GM12873 (cell line): ENCODE measurements around the gene SUSD3.

Experiments used
- CTCF ChIP-seq: IDR thresholded peaks from 2 replicates; pipeline ENCODE4 v1.5.1; 2012; ENCODE audit warnings: low read depth, mild to moderate bottlenecking, moderate library complexity, low read length, control low read depth; ENCODE audit not compliant: insufficient read depth; ENCODE audit errors: missing control alignments

SUSD3 gene

GRCh38 chr9:93122721-93123221, 64.3 kb downstream of the SUSD3 start:
- no peak for TF ChIP-seq CTCF

DNA sequence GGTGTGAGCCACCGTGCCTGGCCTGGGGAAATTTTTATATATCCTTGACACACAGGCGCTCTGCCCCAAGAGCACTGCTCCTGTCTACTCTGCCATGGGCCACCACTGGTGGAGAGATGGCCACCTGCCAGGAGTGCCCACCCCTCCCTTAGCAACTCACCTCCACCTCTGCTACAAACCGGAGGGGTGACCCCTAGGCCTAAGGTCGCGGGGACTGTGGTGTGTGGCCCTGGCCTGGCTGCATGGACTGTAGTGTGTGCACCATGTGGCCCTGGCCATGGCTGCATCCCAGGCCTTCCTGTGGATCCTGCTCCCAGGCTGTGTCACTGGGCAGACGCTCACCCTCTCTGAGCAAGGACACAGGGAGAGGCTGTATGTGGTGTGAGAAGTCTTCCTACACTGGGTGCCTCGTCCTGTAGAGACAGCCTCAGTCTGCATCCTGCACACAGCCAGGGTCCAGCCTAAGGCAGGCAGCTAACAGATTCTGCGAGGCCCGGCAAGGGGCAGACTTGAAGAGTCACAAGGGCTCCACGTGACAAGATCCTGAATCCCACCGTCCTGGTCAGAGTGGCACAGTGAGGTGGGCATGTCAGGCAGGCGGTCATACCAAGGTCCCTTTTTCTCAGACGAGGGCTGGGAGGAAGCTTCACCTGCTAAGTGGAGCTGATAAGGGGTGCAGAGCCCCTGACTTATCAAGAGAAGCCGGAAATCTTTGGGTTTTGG, 65.2 kb downstream of the SUSD3 start:
- no peak for TF ChIP-seq CTCF

GRCh38 chr9:93124793-93125192, 66.3 kb downstream of the SUSD3 start:
- no peak for TF ChIP-seq CTCF

- TF ChIP-seq CTCF = no peak
These were observed 66.9 kb downstream of the SUSD3 start for GRCh38 chr9:93125331-93125894.

DNA sequence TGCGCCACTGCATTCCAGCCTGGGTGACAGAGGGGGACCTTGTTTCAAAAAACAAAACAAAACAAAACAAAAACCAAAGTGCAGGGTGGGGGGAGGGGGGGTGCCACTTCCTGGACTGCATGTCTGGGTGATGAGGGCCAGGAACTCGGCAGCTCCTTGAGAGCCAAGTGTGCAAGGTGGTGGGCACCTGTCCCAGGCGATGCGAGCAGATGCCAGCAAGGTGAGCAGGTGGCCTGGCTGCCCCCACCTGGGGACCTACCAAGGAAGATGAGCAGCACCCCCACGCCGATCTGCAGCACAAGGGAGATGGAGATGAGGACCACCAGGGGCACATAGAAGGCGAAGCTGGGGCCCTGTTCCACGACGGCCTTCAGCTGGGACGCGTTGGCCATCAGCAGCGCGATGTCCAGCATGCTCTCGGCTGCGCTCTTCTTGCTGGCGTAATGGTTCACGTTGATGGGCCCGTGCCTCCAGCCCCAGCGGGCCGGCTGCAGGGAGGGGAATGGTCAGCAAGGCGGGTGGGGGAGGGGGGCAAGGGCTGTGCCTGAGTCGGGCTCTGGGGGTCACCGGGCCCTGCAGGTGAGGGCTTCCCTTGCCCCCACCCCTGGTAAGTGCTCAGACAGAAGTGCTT, 67.8 kb downstream of the SUSD3 start:
- no peak for TF ChIP-seq CTCF

GRCh38 chr9:93126825-93127368, 68.4 kb downstream of the SUSD3 start:
- TF ChIP-seq CTCF = no peak

DNA sequence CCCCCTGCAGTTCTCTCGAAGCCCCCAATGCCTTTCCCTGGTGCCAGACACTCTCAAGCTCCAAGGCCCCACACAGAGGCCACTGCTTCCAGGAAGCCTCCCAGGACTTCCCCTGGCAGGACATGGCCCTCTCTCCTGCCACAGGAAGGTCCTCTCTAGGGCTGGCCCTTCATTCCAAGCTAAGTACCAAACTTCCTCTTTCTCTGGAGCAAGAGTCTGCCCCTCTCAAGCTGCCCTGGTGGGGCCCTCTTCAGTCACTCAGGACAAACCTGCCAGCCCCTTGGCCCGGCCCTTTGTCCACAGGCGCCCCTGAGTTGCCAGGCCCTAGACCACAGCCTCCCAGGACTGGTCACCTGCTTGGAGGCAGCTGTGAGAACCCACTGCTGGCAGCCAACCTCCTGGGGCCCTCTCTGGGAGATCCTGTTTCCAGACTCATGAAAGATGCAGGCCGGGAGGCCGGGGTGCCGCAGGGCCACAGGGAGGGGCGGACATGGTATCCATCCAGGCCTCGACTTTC, 69.0 kb downstream of the SUSD3 start:
- TF ChIP-seq CTCF = no peak
